Fibroblast of lung (primary cell): ENCODE data around the gene OSM. TPM values are rescaled to one million over a fixed set of nuclear protein-coding genes. Genes with fewer than 3 reads are reported as not detected.

ENCODE experiments used
- DNase-seq, 2 donors: peaks; one replicate each; pipeline versions ENCODE4 v3.0.0 to v3.0.0-alpha.2; 2010; ENCODE audit warnings: low read depth in 2 of 2
- H2AFZ ChIP-seq: 2 replicates; pipeline ENCODE4 v1.5.1; 2012; ENCODE audit warnings: low read length, control low read depth, inconsistent platforms
- H3K27ac ChIP-seq: 2 replicates; pipeline ENCODE4 v1.5.1; 2011; ENCODE audit warnings: low read length, control low read depth; ENCODE audit not compliant: insufficient read depth
- H3K27me3 ChIP-seq: 2 replicates; pipeline ENCODE4 v1.5.1; 2011; ENCODE audit warnings: mild to moderate bottlenecking, low read length; ENCODE audit not compliant: control insufficient read depth, insufficient read depth
- H3K36me3 ChIP-seq: 2 replicates; pipeline ENCODE4 v1.5.1; 2011; ENCODE audit warnings: low read length; ENCODE audit not compliant: control insufficient read depth, insufficient read depth
- H3K4me1 ChIP-seq: 2 replicates; pipeline ENCODE4 v1.5.1; 2011; ENCODE audit warnings: low read length; ENCODE audit not compliant: control insufficient read depth, insufficient read depth; ENCODE audit errors: extremely low read depth
- H3K4me2 ChIP-seq: 2 replicates; pipeline ENCODE4 v1.5.1; 2011; ENCODE audit warnings: low read length, control low read depth; ENCODE audit not compliant: insufficient read depth; ENCODE audit errors: extremely low read depth
- H3K4me3 ChIP-seq, 4 experiments: fragments of 200-600 bp in 1 of 4; sonication (generic) in 1 of 4; replicated peaks in 1 of 4; 2 replicates each; pipeline ENCODE4 v1.5.1; 2011 to 2016; ENCODE audit warnings: low read length in 4 of 4, low read depth in 3 of 4, mild to moderate bottlenecking in 3 of 4, control low read depth in 2 of 4, inconsistent platforms in 1 of 4, mixed read lengths in 1 of 4; ENCODE audit not compliant: insufficient read depth in 1 of 4; ENCODE audit errors: control extremely low read depth in 1 of 4
- H3K79me2 ChIP-seq: 2 replicates; pipeline ENCODE4 v1.5.1; 2012; ENCODE audit warnings: mild to moderate bottlenecking, low read length, inconsistent platforms; ENCODE audit not compliant: control insufficient read depth, insufficient read depth
- H3K9ac ChIP-seq: 2 replicates; pipeline ENCODE4 v1.5.1; 2011; ENCODE audit warnings: mild to moderate bottlenecking, low read length, control low read depth; ENCODE audit not compliant: insufficient read depth
- H3K9me3 ChIP-seq: 2 replicates; pipeline ENCODE4 v1.5.1; 2012; ENCODE audit warnings: low read depth, low read length; ENCODE audit not compliant: control insufficient read depth, insufficient read depth
- H4K20me1 ChIP-seq: 2 replicates; pipeline ENCODE4 v1.5.1; 2011; ENCODE audit warnings: low read length; ENCODE audit not compliant: control insufficient read depth, insufficient read depth; ENCODE audit errors: extremely low read depth
- CTCF ChIP-seq, 2 donors: IDR thresholded peaks in 1 of 2; conservative IDR thresholded peaks in 1 of 2; 1 replicate in 1 of 2; 2 replicates in 1 of 2; pipeline ENCODE4 v1.5.1; 2011 to 2012; ENCODE audit warnings: low read length in 2 of 2, control low read depth in 1 of 2, inconsistent platforms in 1 of 2, low read depth in 1 of 2, mild to moderate bottlenecking in 1 of 2
- EZH2 ChIP-seq: IDR thresholded peaks from 2 replicates; pipeline ENCODE4 v1.5.1; 2012; ENCODE audit warnings: low read length, control low read depth, mild to moderate bottlenecking; ENCODE audit errors: missing control alignments
- polyA plus RNA-seq, 2 donors: library from polyadenylated mRNA; depleted of rRNA in 1 of 2; stranded (reverse) in 1 of 2; unstranded in 1 of 2; fragments of >200 nt; gene quantifications; 2 replicates each; pipeline ENCODE4 v1.2.1, GENCODE V29; 2011 to 2012; ENCODE audit warnings: missing spikeins in 1 of 2
- total RNA-seq: library from RNA; depleted of rRNA; stranded (reverse); fragments of >200 nt; gene quantifications from 2 replicates; pipeline ENCODE4 v1.2.1, GENCODE V29; 2014

Gene OSM
- total and polyA plus RNA-seq, 2 donors (not counting 1 experiment from before 2014, with no cell fraction given) = not detected

GRCh38 chr22:30275625-30276024 lies 9.0 kb upstream of the OSM start:
- Histone ChIP-seq H3K36me3 (no peaks in the 10 kb centered on the region), H3K9me3 (no peaks in the 10 kb centered on the region), H3K4me2 (no peak overlapping the region), H3K27ac (no peak overlapping the region), H3K4me1 (peaks cover 2% of the 10 kb centered on the region), H3K4me3 (no peak overlapping the region), H3K27me3 (no peaks in the 10 kb centered on the region), H2AFZ (no peak overlapping the region), H3K79me2 (no peaks in the 10 kb centered on the region), H3K9ac (no peak overlapping the region), H4K20me1 (no peaks in the 10 kb centered on the region)
- DNase-seq = no peak
- TF ChIP-seq CTCF (conservative IDR thresholded peaks at IDR 0.05 in 1 of 2, IDR thresholded peaks at IDR 0.05 in 1 of 2; ENCODE audit: low read depth in 1 of 2, low read length in 2 of 2) = no peak
- no peak for TF ChIP-seq EZH2

GRCh38 chr22:30274437-30274812 lies 7.8 kb upstream of the OSM start:
- H4K20me1 ChIP-seq = no peaks in the 10 kb centered on the region
- H3K79me2 ChIP-seq = no peaks in the 10 kb centered on the region

GRCh38 chr22:30273711-30274436 lies 7.2 kb upstream of the OSM start:
- H3K4me1 ChIP-seq = peaks cover 2% of the 10 kb centered on the region
- H3K27ac ChIP-seq = no peak overlapping the region
- no peaks in the 10 kb centered on the region for H3K9me3 ChIP-seq
- H3K79me2 ChIP-seq = no peaks in the 10 kb centered on the region
- no peaks in the 10 kb centered on the region for H3K36me3 ChIP-seq
- no peak overlapping the region for H2AFZ ChIP-seq
- no peaks in the 10 kb centered on the region for H4K20me1 ChIP-seq
- no peaks in the 10 kb centered on the region for H3K27me3 ChIP-seq
- no peak for DNase-seq
- H3K4me2 ChIP-seq = no peak overlapping the region
- TF ChIP-seq CTCF (conservative IDR thresholded peaks at IDR 0.05 in 1 of 2, IDR thresholded peaks at IDR 0.05 in 1 of 2; ENCODE audit: low read depth in 1 of 2, low read length in 2 of 2) = no peak
- no peak for TF ChIP-seq EZH2
- no peak overlapping the region for H3K4me3 ChIP-seq
- H3K9ac ChIP-seq = no peak overlapping the region

More at GRCh38 chr22:30274437-30274812, 7.8 kb upstream of the OSM start:
- Histone ChIP-seq H3K4me3 (no peak overlapping the region), H3K4me2 (no peak overlapping the region), H3K36me3 (no peaks in the 10 kb centered on the region), H3K27me3 (no peaks in the 10 kb centered on the region), H2AFZ (no peak overlapping the region), H3K4me1 (peaks cover 2% of the 10 kb centered on the region), H3K27ac (no peak overlapping the region), H3K9ac (no peak overlapping the region), H3K9me3 (no peaks in the 10 kb centered on the region)
- TF ChIP-seq CTCF (conservative IDR thresholded peaks at IDR 0.05 in 1 of 2, IDR thresholded peaks at IDR 0.05 in 1 of 2; ENCODE audit: low read depth in 1 of 2, low read length in 2 of 2) (no peak), EZH2 (no peak)
- no peak for DNase-seq
